ENCODE data around the gene METTL13. TPM values are rescaled to one million over a fixed set of nuclear protein-coding genes. Genes with fewer than 3 reads are reported as not detected.

Gene METTL13
- total and polyA plus RNA-seq, 9 of the 15 experiments (the other 6 are each of a cell fraction or from before 2014, with no cell fraction given): 18.9 to 78.9 (median 54.9) TPM

DNA sequence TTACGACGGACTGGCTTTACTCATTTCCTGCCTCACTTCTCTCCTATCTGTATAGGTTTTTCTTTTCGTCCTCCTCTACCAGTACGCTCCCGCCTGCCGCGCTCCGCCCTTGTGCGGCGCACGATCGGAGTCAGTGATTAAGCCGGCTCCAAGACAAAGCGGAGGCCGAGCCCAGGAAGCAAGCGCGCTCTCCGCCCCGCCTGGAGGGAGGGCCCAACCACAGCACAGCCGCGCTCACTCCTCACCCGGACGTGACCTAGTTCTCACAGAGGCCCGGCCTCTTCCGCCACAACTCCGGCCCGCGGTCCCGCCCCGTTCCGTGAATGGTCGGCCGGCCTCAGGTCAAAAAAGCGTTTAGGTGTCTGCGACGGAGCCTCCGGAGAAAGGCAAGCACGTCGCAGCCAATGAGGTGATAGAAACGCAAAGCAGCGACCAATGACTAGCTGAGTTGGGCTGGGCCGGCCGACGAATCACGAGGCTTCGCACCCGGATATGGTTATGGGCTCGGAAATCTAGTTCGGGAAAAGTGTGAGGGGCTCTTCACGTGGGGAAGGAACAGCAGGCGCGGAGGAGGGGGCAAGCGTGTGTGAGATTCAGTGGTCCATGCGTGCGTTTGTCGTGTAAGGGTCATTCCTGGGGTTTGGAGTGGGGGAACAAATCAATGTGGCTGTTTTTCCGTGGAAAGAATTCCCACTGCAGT is at the start of gene METTL13 (continued):
- TF ChIP-seq, protein P1, sequence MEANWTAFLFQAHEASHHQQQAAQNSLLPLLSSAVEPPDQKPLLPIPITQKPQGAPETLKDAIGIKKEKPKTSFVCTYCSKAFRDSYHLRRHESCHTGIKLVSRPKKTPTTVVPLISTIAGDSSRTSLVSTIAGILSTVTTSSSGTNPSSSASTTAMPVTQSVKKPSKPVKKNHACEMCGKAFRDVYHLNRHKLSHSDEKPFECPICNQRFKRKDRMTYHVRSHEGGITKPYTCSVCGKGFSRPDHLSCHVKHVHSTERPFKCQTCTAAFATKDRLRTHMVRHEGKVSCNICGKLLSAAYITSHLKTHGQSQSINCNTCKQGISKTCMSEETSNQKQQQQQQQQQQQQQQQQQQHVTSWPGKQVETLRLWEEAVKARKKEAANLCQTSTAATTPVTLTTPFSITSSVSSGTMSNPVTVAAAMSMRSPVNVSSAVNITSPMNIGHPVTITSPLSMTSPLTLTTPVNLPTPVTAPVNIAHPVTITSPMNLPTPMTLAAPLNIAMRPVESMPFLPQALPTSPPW (CRISPR knock-in tag; IDR thresholded peaks at IDR 0.05): peak; percentile 77; the same call in 1 of the 2 replicates
- TF ChIP-seq, protein P2, sequence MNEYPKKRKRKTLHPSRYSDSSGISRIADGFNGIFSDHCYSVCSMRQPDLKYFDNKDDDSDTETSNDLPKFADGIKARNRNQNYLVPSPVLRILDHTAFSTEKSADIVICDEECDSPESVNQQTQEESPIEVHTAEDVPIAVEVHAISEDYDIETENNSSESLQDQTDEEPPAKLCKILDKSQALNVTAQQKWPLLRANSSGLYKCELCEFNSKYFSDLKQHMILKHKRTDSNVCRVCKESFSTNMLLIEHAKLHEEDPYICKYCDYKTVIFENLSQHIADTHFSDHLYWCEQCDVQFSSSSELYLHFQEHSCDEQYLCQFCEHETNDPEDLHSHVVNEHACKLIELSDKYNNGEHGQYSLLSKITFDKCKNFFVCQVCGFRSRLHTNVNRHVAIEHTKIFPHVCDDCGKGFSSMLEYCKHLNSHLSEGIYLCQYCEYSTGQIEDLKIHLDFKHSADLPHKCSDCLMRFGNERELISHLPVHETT (CRISPR knock-in tag; conservative IDR thresholded peaks at IDR 0.05 in 1 of 2, IDR thresholded peaks at IDR 0.05 in 1 of 2): peak in 1 of 2 experiments; percentile 92; a peak in 2 of 4 replicates
- TF ChIP-seq, protein P3, sequence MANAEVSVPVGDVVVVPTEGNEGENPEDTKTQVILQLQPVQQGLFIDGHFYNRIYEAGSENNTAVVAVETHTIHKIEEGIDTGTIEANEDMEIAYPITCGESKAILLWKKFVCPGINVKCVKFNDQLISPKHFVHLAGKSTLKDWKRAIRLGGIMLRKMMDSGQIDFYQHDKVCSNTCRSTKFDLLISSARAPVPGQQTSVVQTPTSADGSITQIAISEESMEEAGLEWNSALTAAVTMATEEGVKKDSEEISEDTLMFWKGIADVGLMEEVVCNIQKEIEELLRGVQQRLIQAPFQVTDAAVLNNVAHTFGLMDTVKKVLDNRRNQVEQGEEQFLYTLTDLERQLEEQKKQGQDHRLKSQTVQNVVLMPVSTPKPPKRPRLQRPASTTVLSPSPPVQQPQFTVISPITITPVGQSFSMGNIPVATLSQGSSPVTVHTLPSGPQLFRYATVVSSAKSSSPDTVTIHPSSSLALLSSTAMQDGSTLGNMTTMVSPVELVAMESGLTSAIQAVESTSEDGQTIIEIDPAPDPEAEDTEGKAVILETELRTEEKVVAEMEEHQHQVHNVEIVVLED (CRISPR knock-in tag; IDR thresholded peaks at IDR 0.05): peak; percentile 72
- no peak for TF ChIP-seq WHSC1 (IDR thresholded peaks at IDR 0.05; ENCODE audit: low read length)
- 0 out of 2 replicates have a peak, but pooled peaks have one; percentile 62 for TF ChIP-seq JUN (IDR thresholded peaks at IDR 0.05; ENCODE audit: borderline replicate concordance, low read depth, low read length)
- no peak for TF ChIP-seq JUN (CRISPR knock-in tag; IDR thresholded peaks at IDR 0.05; ENCODE audit: borderline replicate concordance)
- TF ChIP-seq, protein P4, sequence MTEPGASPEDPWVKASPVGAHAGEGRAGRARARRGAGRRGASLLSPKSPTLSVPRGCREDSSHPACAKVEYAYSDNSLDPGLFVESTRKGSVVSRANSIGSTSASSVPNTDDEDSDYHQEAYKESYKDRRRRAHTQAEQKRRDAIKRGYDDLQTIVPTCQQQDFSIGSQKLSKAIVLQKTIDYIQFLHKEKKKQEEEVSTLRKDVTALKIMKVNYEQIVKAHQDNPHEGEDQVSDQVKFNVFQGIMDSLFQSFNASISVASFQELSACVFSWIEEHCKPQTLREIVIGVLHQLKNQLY (CRISPR knock-in tag; conservative IDR thresholded peaks at IDR 0.05): no peak
- peak; percentile 89 to 90 for TF ChIP-seq NRF1 (conservative IDR thresholded peaks at IDR 0.05 in 1 of 2, IDR thresholded peaks at IDR 0.05 in 1 of 2)
- TF ChIP-seq, protein P5, sequence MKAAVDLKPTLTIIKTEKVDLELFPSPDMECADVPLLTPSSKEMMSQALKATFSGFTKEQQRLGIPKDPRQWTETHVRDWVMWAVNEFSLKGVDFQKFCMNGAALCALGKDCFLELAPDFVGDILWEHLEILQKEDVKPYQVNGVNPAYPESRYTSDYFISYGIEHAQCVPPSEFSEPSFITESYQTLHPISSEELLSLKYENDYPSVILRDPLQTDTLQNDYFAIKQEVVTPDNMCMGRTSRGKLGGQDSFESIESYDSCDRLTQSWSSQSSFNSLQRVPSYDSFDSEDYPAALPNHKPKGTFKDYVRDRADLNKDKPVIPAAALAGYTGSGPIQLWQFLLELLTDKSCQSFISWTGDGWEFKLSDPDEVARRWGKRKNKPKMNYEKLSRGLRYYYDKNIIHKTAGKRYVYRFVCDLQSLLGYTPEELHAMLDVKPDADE (conservative IDR thresholded peaks at IDR 0.05; ENCODE audit: control insufficient read depth, low read depth, low read length): peak; percentile 18; the same call in 1 of the 2 replicates
- no peak for TF ChIP-seq RBM17 (IDR thresholded peaks at IDR 0.05; ENCODE audit: borderline replicate concordance, low read depth, low read length)
- TF ChIP-seq ASH1L (IDR thresholded peaks at IDR 0.05; ENCODE audit: borderline replicate concordance, low read depth, partially characterized antibody): peak; percentile 96
- TF ChIP-seq, protein P6, sequence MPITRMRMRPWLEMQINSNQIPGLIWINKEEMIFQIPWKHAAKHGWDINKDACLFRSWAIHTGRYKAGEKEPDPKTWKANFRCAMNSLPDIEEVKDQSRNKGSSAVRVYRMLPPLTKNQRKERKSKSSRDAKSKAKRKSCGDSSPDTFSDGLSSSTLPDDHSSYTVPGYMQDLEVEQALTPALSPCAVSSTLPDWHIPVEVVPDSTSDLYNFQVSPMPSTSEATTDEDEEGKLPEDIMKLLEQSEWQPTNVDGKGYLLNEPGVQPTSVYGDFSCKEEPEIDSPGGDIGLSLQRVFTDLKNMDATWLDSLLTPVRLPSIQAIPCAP (CRISPR knock-in tag; IDR thresholded peaks at IDR 0.05; ENCODE audit: borderline replicate concordance): no peak
- no peak for TF ChIP-seq SNRNP70 (optimal IDR thresholded peaks at IDR 0.05; ENCODE audit: low read depth, low read length)
- 0 out of 2 replicates have a peak, but pooled peaks have one; percentile 1 for TF ChIP-seq LEF1 (IDR thresholded peaks at IDR 0.05)
- 0 out of 2 replicates have a peak, but pooled peaks have one; percentile 58 for TF ChIP-seq ZNF766 (CRISPR knock-in tag; conservative IDR thresholded peaks at IDR 0.05)
- no peak for TF ChIP-seq NFRKB (IDR thresholded peaks at IDR 0.05; ENCODE audit: low read depth)
- 0 out of 2 replicates have a peak, but pooled peaks have one; percentile 37 for TF ChIP-seq E2F3 (CRISPR knock-in tag; IDR thresholded peaks at IDR 0.05)
